Measurements from ENCODE around the gene RAB11A.

GRCh38 chr15:65925338-65925737 is 56.0 kb downstream of the RAB11A start:
- TF ChIP-seq POLR2AphosphoS5 (IDR thresholded peaks at IDR 0.05) (no peak), REST (IDR thresholded peaks at IDR 0.05; ENCODE audit: borderline replicate concordance) (no peak), CTCF (IDR thresholded peaks at IDR 0.05; ENCODE audit: poor library complexity, severe bottlenecking) (no peak), EP300 (conservative IDR thresholded peaks at IDR 0.05; ENCODE audit: poor library complexity, severe bottlenecking) (no peak), EZH2 (IDR thresholded peaks at IDR 0.05; ENCODE audit: borderline replicate concordance, insufficient read depth, low read length, poor library complexity, severe bottlenecking) (no peak)
